Left lung (tissue), 10 donors: ENCODE data around the gene PML. TPM values are rescaled to one million over a fixed set of nuclear protein-coding genes. Genes with fewer than 3 reads are reported as not detected.

ENCODE experiments used
- ATAC-seq: fragments of 200-7000 bp; cut with Tn5 transposase; one replicate; pipeline ENCODE4 v1.9.1; 2020; ENCODE audit warnings: moderate library complexity
- DNase-seq, 4 donors: peaks; one replicate each; pipeline ENCODE4 v3.0.0-alpha.2; 2013 to 2020
- H3K27ac ChIP-seq, 2 donors: fragments of 200-600 bp; sonication (generic) in 1 of 2; one replicate each; pipeline versions ENCODE4 v1.5.0 to v1.8.0; 2020 to 2021
- H3K27me3 ChIP-seq, 2 donors: fragments of 200-600 bp; sonication (generic) in 1 of 2; one replicate each; pipeline versions ENCODE4 v1.5.0 to v1.8.0; 2020 to 2021
- H3K36me3 ChIP-seq, 2 donors: fragments of 200-600 bp; sonication (generic) in 1 of 2; one replicate each; pipeline versions ENCODE4 v1.5.0 to v1.8.0; 2020 to 2021
- H3K4me1 ChIP-seq, 2 donors: fragments of 200-600 bp; one replicate each; pipeline ENCODE4 v1.8.0; 2021
- H3K4me3 ChIP-seq, 2 donors: fragments of 200-600 bp; sonication (generic) in 1 of 2; one replicate each; pipeline versions ENCODE4 v1.5.0 to v1.8.0; 2020 to 2021; ENCODE audit warnings: mild to moderate bottlenecking in 1 of 2
- H3K9me3 ChIP-seq, 2 donors: fragments of 200-600 bp; sonication (generic) in 1 of 2; one replicate each; pipeline versions ENCODE4 v1.5.0 to v1.8.0; 2020 to 2021
- CTCF ChIP-seq, 2 donors: fragments of 200-600 bp; sonication (generic) in 1 of 2; IDR thresholded peaks; one replicate each; pipeline versions ENCODE4 v1.5.0 to v1.8.0; 2021; ENCODE audit warnings: antibody characterized with exemption in 2 of 2
- intact Hi-C, 2 donors: fragments of 100-400 bp; cut with DNase I; formaldehyde crosslinking; loops; one replicate each; pipeline versions ENCODE4 v1.11.2 to v1.14.2; 2022
- polyA plus RNA-seq, 6 donors: library from polyadenylated mRNA; unstranded; fragments of 120-200 nt; gene quantifications; one replicate each; pipeline ENCODE4 v1.2.1, GENCODE V29; 2013; ENCODE audit not compliant: insufficient read length in 6 of 6
- total RNA-seq, 2 donors: library from RNA; stranded (reverse); fragmentation: NEBNext Ultra II Directional; extraction: Animal tissue kit (Norgen Biotek cat#: 25700); gene quantifications; one replicate each; pipeline ENCODE4 v1.2.1, GENCODE V29; 2021
- donor health status: DM: no; HTN: yes; CAD: no.
- donor health status: DM: no; HTN: no; CAD: no.

The PML gene
- total and polyA plus RNA-seq, 8 donors, result 41.8 to 75.2 (median 48.9) TPM

GRCh38 chr15:73984208-73984979 is 10.1 kb upstream of the PML start:
- intact Hi-C loops, result no loop called here
- no peak for ATAC-seq
- peaks cover 0 to 4% of the 10 kb centered on the region in 2 donors for H3K36me3 ChIP-seq
- no peak overlapping the region for H3K4me3 ChIP-seq
- H3K27ac ChIP-seq, result peak overlapping the region in 1 of 2 donors; percentile 89
- no peaks in the 10 kb centered on the region for H3K9me3 ChIP-seq
- H3K4me1 ChIP-seq, result peaks cover 54 to 93% of the 10 kb centered on the region in 2 donors
- DNase-seq, result no peak
- no peak for TF ChIP-seq CTCF (IDR thresholded peaks at IDR 0.05)
- no peaks in the 10 kb centered on the region for H3K27me3 ChIP-seq

GRCh38 chr15:73985101-73985873 is 9.2 kb upstream of the PML start:
- Histone ChIP-seq H3K4me1 (peaks cover 61 to 98% of the 10 kb centered on the region in 2 donors), H3K9me3 (no peaks in the 10 kb centered on the region), H3K27me3 (no peaks in the 10 kb centered on the region), H3K36me3 (peaks cover 0 to 4% of the 10 kb centered on the region in 2 donors), H3K4me3 (no peak overlapping the region), H3K27ac (peak overlapping the region in 1 of 2 donors; percentile 89)
- no peak for TF ChIP-seq CTCF (IDR thresholded peaks at IDR 0.05)
- intact Hi-C loops, result no loop called here
- no peak for ATAC-seq
- no peak for DNase-seq

GRCh38 chr15:73986055-73986775 is 8.3 kb upstream of the PML start:
- ATAC-seq, result no peak
- no peak for DNase-seq
- H3K27ac ChIP-seq, result peak overlapping the region in 1 of 2 donors; percentile 89
- peaks cover 0 to 4% of the 10 kb centered on the region in 2 donors for H3K36me3 ChIP-seq
- H3K4me1 ChIP-seq, result peaks cover 65 to 99% of the 10 kb centered on the region in 2 donors
- no peak for TF ChIP-seq CTCF (IDR thresholded peaks at IDR 0.05)
- H3K9me3 ChIP-seq, result no peaks in the 10 kb centered on the region
- no peaks in the 10 kb centered on the region for H3K27me3 ChIP-seq
- intact Hi-C loops, result no loop called here
- H3K4me3 ChIP-seq, result no peak overlapping the region

GRCh38 chr15:73986776-73987056 is 7.8 kb upstream of the PML start:
- H3K27ac ChIP-seq, result peak overlapping the region in 1 of 2 donors; percentile 89
- H3K36me3 ChIP-seq, result peaks cover 0 to 4% of the 10 kb centered on the region in 2 donors
- peaks cover 62 to 100% of the 10 kb centered on the region in 2 donors for H3K4me1 ChIP-seq
- H3K4me3 ChIP-seq, result no peak overlapping the region
- TF ChIP-seq CTCF (IDR thresholded peaks at IDR 0.05), result no peak
- ATAC-seq (no peak), DNase-seq (no peak)
- intact Hi-C loops, result no loop called here
- H3K27me3 ChIP-seq, result no peaks in the 10 kb centered on the region
- no peaks in the 10 kb centered on the region for H3K9me3 ChIP-seq

- no peak for TF ChIP-seq CTCF (IDR thresholded peaks at IDR 0.05)
- Histone ChIP-seq H3K4me3 (no peak overlapping the region), H3K36me3 (peaks cover 0 to 4% of the 10 kb centered on the region in 2 donors), H3K9me3 (no peaks in the 10 kb centered on the region), H3K4me1 (peaks cover 56 to 98% of the 10 kb centered on the region in 2 donors), H3K27me3 (no peaks in the 10 kb centered on the region), H3K27ac (peak overlapping the region; percentile 45 to 89)
- no peak for ATAC-seq
- intact Hi-C loops, result no loop called here
- DNase-seq, result no peak
Observed at GRCh38 chr15:73987250-73987649, 7.3 kb upstream of the PML start.
